RPMI7951 (cell line): ENCODE data around the gene JRKL. TPM values are rescaled to one million over a fixed set of nuclear protein-coding genes. Genes with fewer than 3 reads are reported as not detected.

ENCODE experiments used
- DNase-seq: peaks from one replicate; pipeline ENCODE4 v3.0.0-alpha.2; 2012; ENCODE audit warnings: low read depth
- total RNA-seq: library from RNA; depleted of rRNA; stranded (reverse); fragments of >200 nt; shearing (Covaris generic); gene quantifications from 2 replicates; pipeline ENCODE4 v1.2.3, GENCODE V29; 2014; rRNA removed

JRKL gene
- 9.4 TPM in 2 replicates for total RNA-seq

- DNase-seq = peak; percentile 94
Observed at GRCh38 chr11:96389720-96390487, at the start of gene JRKL, which contains the start of gene CCDC82. JRKL (plus strand) TSS chr11:96390013; CDS start chr11:96390650, 637 bp downstream. CCDC82 (minus strand) TSS chr11:96389912; CDS start chr11:96384747, 5,165 bp downstream.

GRCh38 chr11:96340555-96340885 is 49.3 kb upstream of the JRKL start:
- DNase-seq = no peak

GRCh38 chr11:96341211-96342013 is 48.4 kb upstream of the JRKL start:
- peak; percentile 56 for DNase-seq

GRCh38 chr11:96342014-96342960 is 47.5 kb upstream of the JRKL start:
- DNase-seq = no peak

- DNase-seq = peak; percentile 94
Observed at GRCh38 chr11:96342961-96343711, 46.7 kb upstream of the JRKL start, which contains the start of gene MAML2. MAML2 (minus strand) TSS chr11:96343195; CDS start chr11:96341895, 1,300 bp downstream.

GRCh38 chr11:96356848-96357247 is 33.0 kb upstream of the JRKL start:
- DNase-seq = no peak

- no peak for DNase-seq
Observed at GRCh38 chr11:96357794-96358193, 32.0 kb upstream of the JRKL start.

GRCh38 chr11:96358321-96358720 is 31.5 kb upstream of the JRKL start:
- DNase-seq = no peak

GRCh38 chr11:96361778-96362177 is 28.0 kb upstream of the JRKL start:
- DNase-seq = no peak

GRCh38 chr11:96365493-96365892 is 24.3 kb upstream of the JRKL start:
- DNase-seq = no peak

- no peak for DNase-seq
Observed at GRCh38 chr11:96366024-96366423, 23.8 kb upstream of the JRKL start.

- DNase-seq = no peak
Observed at GRCh38 chr11:96367342-96367741, 22.5 kb upstream of the JRKL start.

- no peak for DNase-seq
Observed at GRCh38 chr11:96373826-96374225, 16.0 kb upstream of the JRKL start.

- no peak for DNase-seq
Observed at GRCh38 chr11:96376796-96377195, 13.0 kb upstream of the JRKL start.

GRCh38 chr11:96384156-96384555 is 5.7 kb upstream of the JRKL start:
- DNase-seq = no peak

GRCh38 chr11:96385187-96385586 is 4.6 kb upstream of the JRKL start:
- no peak for DNase-seq

- no peak for DNase-seq
Observed at GRCh38 chr11:96388891-96389719, 708 bp upstream of the JRKL start.

- DNase-seq = no peak
Observed at GRCh38 chr11:96390488-96390792, 627 bp downstream of the JRKL start.

- peak; percentile 9 for DNase-seq
Observed at GRCh38 chr11:96391698-96392307, 2.0 kb downstream of the JRKL start.
